Measurements from ENCODE around the gene COMMD2. TPM values are rescaled to one million over a fixed set of nuclear protein-coding genes. Genes with fewer than 3 reads are reported as not detected.

The COMMD2 gene
- total and polyA plus RNA-seq, 2 donors (not counting 1 experiment from before 2014, with no cell fraction given) = 28.6 to 50.7 TPM

GRCh38 chr3:149751551-149751950 is 738 bp downstream of the COMMD2 start:
- DNase-seq (ENCODE audit: low read depth in 2 of 2) = peak in 1 of 2 donors; percentile 17
- peaks cover 16% of the 10 kb centered on the region for H3K79me2 ChIP-seq (ENCODE audit: control insufficient read depth, insufficient read depth, low read length)
- peak overlapping the region; percentile 55 for H3K4me2 ChIP-seq (ENCODE audit: extremely low read depth, insufficient read depth, low read length)
- H4K20me1 ChIP-seq (ENCODE audit: control insufficient read depth, extremely low read depth, insufficient read depth, low read length) = no peaks in the 10 kb centered on the region
- H2AFZ ChIP-seq (ENCODE audit: low read length) = no peak overlapping the region
- H3K4me1 ChIP-seq (ENCODE audit: control insufficient read depth, extremely low read depth, insufficient read depth, low read length) = no peaks in the 10 kb centered on the region
- H3K36me3 ChIP-seq (ENCODE audit: control insufficient read depth, insufficient read depth, low read length) = peaks cover 4% of the 10 kb centered on the region
- peak overlapping the region; percentile 74 for H3K27ac ChIP-seq (ENCODE audit: insufficient read depth, low read length)
- H3K4me3 ChIP-seq (replicated peaks in 1 of 4; ENCODE audit: control extremely low read depth in 1 of 4, insufficient read depth in 1 of 4, low read depth in 3 of 4, low read length in 4 of 4) = peak overlapping the region; percentile 74 to 98 (median 84)
- H3K27me3 ChIP-seq (ENCODE audit: control insufficient read depth, insufficient read depth, low read length) = no peaks in the 10 kb centered on the region
- no peaks in the 10 kb centered on the region for H3K9me3 ChIP-seq (ENCODE audit: control insufficient read depth, insufficient read depth, low read depth, low read length)
- no peak for TF ChIP-seq EZH2 (IDR thresholded peaks at IDR 0.05; ENCODE audit: low read length, missing control alignments)
- TF ChIP-seq, protein P1, sequence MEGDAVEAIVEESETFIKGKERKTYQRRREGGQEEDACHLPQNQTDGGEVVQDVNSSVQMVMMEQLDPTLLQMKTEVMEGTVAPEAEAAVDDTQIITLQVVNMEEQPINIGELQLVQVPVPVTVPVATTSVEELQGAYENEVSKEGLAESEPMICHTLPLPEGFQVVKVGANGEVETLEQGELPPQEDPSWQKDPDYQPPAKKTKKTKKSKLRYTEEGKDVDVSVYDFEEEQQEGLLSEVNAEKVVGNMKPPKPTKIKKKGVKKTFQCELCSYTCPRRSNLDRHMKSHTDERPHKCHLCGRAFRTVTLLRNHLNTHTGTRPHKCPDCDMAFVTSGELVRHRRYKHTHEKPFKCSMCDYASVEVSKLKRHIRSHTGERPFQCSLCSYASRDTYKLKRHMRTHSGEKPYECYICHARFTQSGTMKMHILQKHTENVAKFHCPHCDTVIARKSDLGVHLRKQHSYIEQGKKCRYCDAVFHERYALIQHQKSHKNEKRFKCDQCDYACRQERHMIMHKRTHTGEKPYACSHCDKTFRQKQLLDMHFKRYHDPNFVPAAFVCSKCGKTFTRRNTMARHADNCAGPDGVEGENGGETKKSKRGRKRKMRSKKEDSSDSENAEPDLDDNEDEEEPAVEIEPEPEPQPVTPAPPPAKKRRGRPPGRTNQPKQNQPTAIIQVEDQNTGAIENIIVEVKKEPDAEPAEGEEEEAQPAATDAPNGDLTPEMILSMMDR (conservative IDR thresholded peaks at IDR 0.05 in 1 of 2, IDR thresholded peaks at IDR 0.05 in 1 of 2; ENCODE audit: low read depth in 1 of 2, low read length in 2 of 2) = no peak
- no peak overlapping the region for H3K9ac ChIP-seq (ENCODE audit: insufficient read depth, low read length)

- Histone ChIP-seq H3K4me3 (replicated peaks in 1 of 4; ENCODE audit: control extremely low read depth in 1 of 4, insufficient read depth in 1 of 4, low read depth in 3 of 4, low read length in 4 of 4) (no peak overlapping the region), H3K36me3 (ENCODE audit: control insufficient read depth, insufficient read depth, low read length) (peaks cover 5% of the 10 kb centered on the region), H3K27me3 (ENCODE audit: control insufficient read depth, insufficient read depth, low read length) (no peaks in the 10 kb centered on the region), H3K4me2 (ENCODE audit: extremely low read depth, insufficient read depth, low read length) (no peak overlapping the region), H3K79me2 (ENCODE audit: control insufficient read depth, insufficient read depth, low read length) (no peaks in the 10 kb centered on the region), H3K9me3 (ENCODE audit: control insufficient read depth, insufficient read depth, low read depth, low read length) (no peaks in the 10 kb centered on the region), H3K4me1 (ENCODE audit: control insufficient read depth, extremely low read depth, insufficient read depth, low read length) (no peaks in the 10 kb centered on the region), H3K9ac (ENCODE audit: insufficient read depth, low read length) (no peak overlapping the region), H3K27ac (ENCODE audit: insufficient read depth, low read length) (no peak overlapping the region), H2AFZ (ENCODE audit: low read length) (no peak overlapping the region), H4K20me1 (ENCODE audit: control insufficient read depth, extremely low read depth, insufficient read depth, low read length) (no peaks in the 10 kb centered on the region)
- TF ChIP-seq, protein P1 (conservative IDR thresholded peaks at IDR 0.05 in 1 of 2, IDR thresholded peaks at IDR 0.05 in 1 of 2; ENCODE audit: low read depth in 1 of 2, low read length in 2 of 2) = no peak
- TF ChIP-seq EZH2 (IDR thresholded peaks at IDR 0.05; ENCODE audit: low read length, missing control alignments) = no peak
- DNase-seq (ENCODE audit: low read depth in 2 of 2) = no peak
Observed at GRCh38 chr3:149744606-149745005, 7.7 kb downstream of the COMMD2 start.

DNA sequence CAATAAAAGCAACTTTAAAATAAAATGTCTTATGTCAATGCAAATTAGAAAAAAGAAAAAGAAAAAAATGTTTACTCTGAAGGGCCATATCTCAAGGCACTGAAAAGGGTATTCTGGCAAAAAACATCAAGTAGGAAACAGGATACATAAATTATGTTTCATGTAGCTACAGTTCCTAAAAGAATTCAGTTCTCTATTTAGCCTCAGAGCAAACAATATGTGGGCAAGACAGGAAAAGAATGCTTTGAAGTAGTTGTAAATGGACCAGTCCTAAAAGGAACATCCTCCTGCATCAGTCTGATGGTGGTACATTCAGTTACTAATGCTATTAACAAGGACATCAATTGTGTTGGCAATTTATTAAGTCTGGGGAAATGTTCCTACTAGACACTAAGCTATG is 8.1 kb downstream of the COMMD2 start:
- H3K4me1 ChIP-seq (ENCODE audit: control insufficient read depth, extremely low read depth, insufficient read depth, low read length) = no peaks in the 10 kb centered on the region
- H3K36me3 ChIP-seq (ENCODE audit: control insufficient read depth, insufficient read depth, low read length) = peaks cover 5% of the 10 kb centered on the region
- H3K79me2 ChIP-seq (ENCODE audit: control insufficient read depth, insufficient read depth, low read length) = no peaks in the 10 kb centered on the region
- no peak overlapping the region for H3K9ac ChIP-seq (ENCODE audit: insufficient read depth, low read length)
- no peaks in the 10 kb centered on the region for H3K27me3 ChIP-seq (ENCODE audit: control insufficient read depth, insufficient read depth, low read length)
- H3K4me3 ChIP-seq (replicated peaks in 1 of 4; ENCODE audit: control extremely low read depth in 1 of 4, insufficient read depth in 1 of 4, low read depth in 3 of 4, low read length in 4 of 4) = no peak overlapping the region
- no peaks in the 10 kb centered on the region for H4K20me1 ChIP-seq (ENCODE audit: control insufficient read depth, extremely low read depth, insufficient read depth, low read length)
- no peak overlapping the region for H3K4me2 ChIP-seq (ENCODE audit: extremely low read depth, insufficient read depth, low read length)
- no peak overlapping the region for H3K27ac ChIP-seq (ENCODE audit: insufficient read depth, low read length)
- H3K9me3 ChIP-seq (ENCODE audit: control insufficient read depth, insufficient read depth, low read depth, low read length) = no peaks in the 10 kb centered on the region
- no peak overlapping the region for H2AFZ ChIP-seq (ENCODE audit: low read length)
- TF ChIP-seq, protein P1 (conservative IDR thresholded peaks at IDR 0.05 in 1 of 2, IDR thresholded peaks at IDR 0.05 in 1 of 2; ENCODE audit: low read depth in 1 of 2, low read length in 2 of 2) = no peak
- no peak for TF ChIP-seq EZH2 (IDR thresholded peaks at IDR 0.05; ENCODE audit: low read length, missing control alignments)
- no peak for DNase-seq (ENCODE audit: low read depth in 2 of 2)
